IgD-negative memory B cell (primary cell): ENCODE measurements around the gene CDK6. TPM values are rescaled to one million over a fixed set of nuclear protein-coding genes. Genes with fewer than 3 reads are reported as not detected.

Experiments used
- H3K27ac Mint-ChIP-seq, 3 donors: one replicate each; pipeline ENCODE4 v1.8.0; 2020 to 2022; ENCODE audit warnings: mild to moderate bottlenecking in 3 of 3, mixed read lengths in 3 of 3, moderate library complexity in 1 of 3
- H3K27me3 Mint-ChIP-seq: one replicate; pipeline ENCODE4 v1.8.0; 2021; ENCODE audit warnings: mixed read lengths
- H3K36me3 Mint-ChIP-seq: one replicate; pipeline ENCODE4 v1.8.0; 2020; ENCODE audit warnings: mild to moderate bottlenecking, mixed read lengths
- H3K4me1 Mint-ChIP-seq, 3 donors: one replicate each; pipeline ENCODE4 v1.8.0; 2020 to 2022; ENCODE audit warnings: mixed read lengths in 3 of 3, mild to moderate bottlenecking in 1 of 3
- H3K4me3 Mint-ChIP-seq, 4 donors: one replicate each; pipeline ENCODE4 v1.8.0; 2020 to 2022; ENCODE audit warnings: mild to moderate bottlenecking in 4 of 4, mixed read lengths in 4 of 4, moderate library complexity in 3 of 4
- H3K9me3 Mint-ChIP-seq, 3 donors: one replicate each; pipeline ENCODE4 v1.8.0; 2020 to 2021; ENCODE audit warnings: mixed read lengths in 3 of 3, mild to moderate bottlenecking in 1 of 3
- polyA plus RNA-seq: library from polyadenylated mRNA; unstranded; fragments of 300-500 nt; fragmentation: Illumina TruSeq; gene quantifications from one replicate; pipeline ENCODE4 v1.2.3, GENCODE V29; 2021

Gene CDK6
- polyA plus RNA-seq, 1 donor from 2014 or later = 7.9 TPM

- Mint-ChIP-seq H3K27me3 (no peaks in the 10 kb centered on the region), H3K4me3 (no peak overlapping the region), H3K9me3 (no peaks in the 10 kb centered on the region), H3K27ac (no peak overlapping the region), H3K4me1 (no peaks in the 10 kb centered on the region), H3K36me3 (no peaks in the 10 kb centered on the region)
Observed at GRCh38 chr7:92856436-92856835, 20.1 kb upstream of the CDK6 start.

- H3K9me3 Mint-ChIP-seq = no peaks in the 10 kb centered on the region
- no peaks in the 10 kb centered on the region for H3K4me1 Mint-ChIP-seq
- no peak overlapping the region for H3K4me3 Mint-ChIP-seq
- H3K27ac Mint-ChIP-seq = no peak overlapping the region
- no peaks in the 10 kb centered on the region for H3K36me3 Mint-ChIP-seq
- H3K27me3 Mint-ChIP-seq = no peaks in the 10 kb centered on the region
Observed at GRCh38 chr7:92854501-92855238, 18.3 kb upstream of the CDK6 start.

- H3K4me1 Mint-ChIP-seq = no peaks in the 10 kb centered on the region
- H3K4me3 Mint-ChIP-seq = no peak overlapping the region
- no peak overlapping the region for H3K27ac Mint-ChIP-seq
- H3K27me3 Mint-ChIP-seq = no peaks in the 10 kb centered on the region
- H3K9me3 Mint-ChIP-seq = no peaks in the 10 kb centered on the region
- no peaks in the 10 kb centered on the region for H3K36me3 Mint-ChIP-seq
Observed at GRCh38 chr7:92851732-92852131, 15.4 kb upstream of the CDK6 start.

- no peak overlapping the region for H3K4me3 Mint-ChIP-seq
- H3K27ac Mint-ChIP-seq = no peak overlapping the region
- H3K4me1 Mint-ChIP-seq = no peaks in the 10 kb centered on the region
- no peaks in the 10 kb centered on the region for H3K9me3 Mint-ChIP-seq
- no peaks in the 10 kb centered on the region for H3K36me3 Mint-ChIP-seq
- no peaks in the 10 kb centered on the region for H3K27me3 Mint-ChIP-seq
Observed at GRCh38 chr7:92850516-92850915, 14.1 kb upstream of the CDK6 start.

- Mint-ChIP-seq H3K27me3 (no peaks in the 10 kb centered on the region), H3K27ac (no peak overlapping the region), H3K36me3 (no peaks in the 10 kb centered on the region), H3K4me3 (no peak overlapping the region), H3K9me3 (no peaks in the 10 kb centered on the region), H3K4me1 (no peaks in the 10 kb centered on the region)
Observed at GRCh38 chr7:92849322-92849721, 12.9 kb upstream of the CDK6 start.

- Mint-ChIP-seq H3K4me1 (no peaks in the 10 kb centered on the region), H3K36me3 (no peaks in the 10 kb centered on the region), H3K27me3 (no peaks in the 10 kb centered on the region), H3K9me3 (no peaks in the 10 kb centered on the region), H3K27ac (no peak overlapping the region), H3K4me3 (no peak overlapping the region)
Observed at GRCh38 chr7:92848851-92849250, 12.5 kb upstream of the CDK6 start.

- no peak overlapping the region for H3K27ac Mint-ChIP-seq
- no peaks in the 10 kb centered on the region for H3K4me1 Mint-ChIP-seq
- no peaks in the 10 kb centered on the region for H3K27me3 Mint-ChIP-seq
- no peak overlapping the region for H3K4me3 Mint-ChIP-seq
- peaks cover 0 to 2% (median 0%) of the 10 kb centered on the region in 3 donors for H3K9me3 Mint-ChIP-seq
- no peaks in the 10 kb centered on the region for H3K36me3 Mint-ChIP-seq
Observed at GRCh38 chr7:92848441-92848840, 12.1 kb upstream of the CDK6 start.

GRCh38 chr7:92847305-92847704 lies 10.9 kb upstream of the CDK6 start:
- Mint-ChIP-seq H3K36me3 (no peaks in the 10 kb centered on the region), H3K4me3 (no peak overlapping the region), H3K9me3 (peaks cover 0 to 2% (median 0%) of the 10 kb centered on the region in 3 donors), H3K27ac (no peak overlapping the region), H3K4me1 (no peaks in the 10 kb centered on the region), H3K27me3 (no peaks in the 10 kb centered on the region)

GRCh38 chr7:92845736-92846135 lies 9.4 kb upstream of the CDK6 start:
- Mint-ChIP-seq H3K4me1 (peaks cover 0 to 1% (median 0%) of the 10 kb centered on the region in 3 donors), H3K36me3 (no peaks in the 10 kb centered on the region), H3K4me3 (no peak overlapping the region), H3K27me3 (no peaks in the 10 kb centered on the region), H3K27ac (no peak overlapping the region), H3K9me3 (peaks cover 0 to 2% (median 0%) of the 10 kb centered on the region in 3 donors)

- Mint-ChIP-seq H3K36me3 (no peaks in the 10 kb centered on the region), H3K27ac (no peak overlapping the region), H3K9me3 (peaks cover 0 to 2% (median 0%) of the 10 kb centered on the region in 3 donors), H3K4me3 (no peak overlapping the region), H3K4me1 (peaks cover 0 to 1% (median 0%) of the 10 kb centered on the region in 3 donors), H3K27me3 (no peaks in the 10 kb centered on the region)
Observed at GRCh38 chr7:92843781-92844180, 7.4 kb upstream of the CDK6 start.

- Mint-ChIP-seq H3K27me3 (no peaks in the 10 kb centered on the region), H3K9me3 (peaks cover 0 to 2% (median 0%) of the 10 kb centered on the region in 3 donors), H3K27ac (peak overlapping the region in 1 of 3 donors; percentile 6), H3K4me3 (no peak overlapping the region), H3K4me1 (peaks cover 0 to 1% (median 0%) of the 10 kb centered on the region in 3 donors), H3K36me3 (no peaks in the 10 kb centered on the region)
Observed at GRCh38 chr7:92843034-92843760, 6.8 kb upstream of the CDK6 start.

GRCh38 chr7:92841192-92841591 lies 4.8 kb upstream of the CDK6 start:
- peaks cover 6 to 7% (median 6%) of the 10 kb centered on the region in 3 donors for H3K4me1 Mint-ChIP-seq
- peaks cover 2% of the 10 kb centered on the region for H3K27me3 Mint-ChIP-seq
- H3K27ac Mint-ChIP-seq = no peak overlapping the region

GRCh38 chr7:92840316-92840715 lies 3.9 kb upstream of the CDK6 start:
- H3K4me1 Mint-ChIP-seq = peaks cover 6 to 8% (median 7%) of the 10 kb centered on the region in 3 donors
- H3K36me3 Mint-ChIP-seq = no peaks in the 10 kb centered on the region
- peaks cover 4% of the 10 kb centered on the region for H3K27me3 Mint-ChIP-seq
- H3K4me3 Mint-ChIP-seq = peak overlapping the region in 1 of 4 donors; percentile 10
- H3K9me3 Mint-ChIP-seq = peaks cover 0 to 2% (median 0%) of the 10 kb centered on the region in 3 donors
- no peak overlapping the region for H3K27ac Mint-ChIP-seq

More at GRCh38 chr7:92841192-92841591, 4.8 kb upstream of the CDK6 start:
- no peaks in the 10 kb centered on the region for H3K36me3 Mint-ChIP-seq
- peaks cover 0 to 2% (median 0%) of the 10 kb centered on the region in 3 donors for H3K9me3 Mint-ChIP-seq
- no peak overlapping the region for H3K4me3 Mint-ChIP-seq

- H3K36me3 Mint-ChIP-seq = no peaks in the 10 kb centered on the region
- peaks cover 6 to 9% (median 7%) of the 10 kb centered on the region in 3 donors for H3K4me1 Mint-ChIP-seq
- peaks cover 4% of the 10 kb centered on the region for H3K27me3 Mint-ChIP-seq
- no peak overlapping the region for H3K27ac Mint-ChIP-seq
- H3K4me3 Mint-ChIP-seq = peak overlapping the region in 1 of 4 donors; percentile 10
- H3K9me3 Mint-ChIP-seq = peaks cover 0 to 2% (median 0%) of the 10 kb centered on the region in 3 donors
Observed at GRCh38 chr7:92839901-92840300, 3.5 kb upstream of the CDK6 start.

GRCh38 chr7:92838934-92839333 lies 2.6 kb upstream of the CDK6 start:
- Mint-ChIP-seq H3K27me3 (peaks cover 4% of the 10 kb centered on the region), H3K27ac (no peak overlapping the region), H3K9me3 (peaks cover 0 to 2% (median 0%) of the 10 kb centered on the region in 3 donors), H3K4me3 (peak overlapping the region in 1 of 4 donors; percentile 71), H3K36me3 (no peaks in the 10 kb centered on the region), H3K4me1 (peaks cover 6 to 10% (median 9%) of the 10 kb centered on the region in 3 donors)
